PC-3 (cell line): ENCODE data around the gene HRC.

ENCODE experiments used
- EZH2 ChIP-seq: fragments of 300-600 bp; sonication (generic); IDR thresholded peaks from one replicate; pipeline ENCODE4 v1.6.1; 2017; ENCODE audit warnings: antibody characterized with exemption, mild to moderate bottlenecking, low read length; ENCODE audit not compliant: unreplicated experiment
- TF ChIP-seq, protein P1 (sequence below): fragments of 300-600 bp; sonication (generic); conservative IDR thresholded peaks from 2 replicates; pipeline ENCODE4 v1.5.1; 2017; ENCODE audit warnings: antibody characterized with exemption, low read depth, mild to moderate bottlenecking, low read length

DNA sequence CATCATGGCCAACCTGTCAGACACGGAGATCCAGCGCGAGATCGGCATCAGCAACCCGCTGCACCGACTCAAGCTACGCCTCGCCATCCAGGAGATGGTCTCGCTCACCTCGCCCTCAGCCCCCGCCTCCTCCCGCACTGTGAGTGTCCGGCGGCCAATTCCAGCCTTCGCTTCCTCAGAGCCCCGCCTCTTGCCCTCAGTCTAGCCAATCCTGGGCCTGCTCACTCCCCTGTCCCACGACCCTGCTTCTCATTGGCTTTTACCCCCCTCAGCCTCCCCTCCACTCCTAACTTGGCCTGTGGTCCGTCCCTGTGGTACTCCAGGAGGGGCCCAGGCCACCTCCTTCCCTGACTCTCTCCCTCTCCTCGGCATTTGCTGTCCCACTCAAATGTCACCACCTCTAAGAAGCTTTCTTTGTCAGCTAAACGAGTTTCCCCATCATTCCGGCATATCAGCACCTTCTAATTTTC is 12.3 kb downstream of the HRC start:
- TF ChIP-seq, protein P1, sequence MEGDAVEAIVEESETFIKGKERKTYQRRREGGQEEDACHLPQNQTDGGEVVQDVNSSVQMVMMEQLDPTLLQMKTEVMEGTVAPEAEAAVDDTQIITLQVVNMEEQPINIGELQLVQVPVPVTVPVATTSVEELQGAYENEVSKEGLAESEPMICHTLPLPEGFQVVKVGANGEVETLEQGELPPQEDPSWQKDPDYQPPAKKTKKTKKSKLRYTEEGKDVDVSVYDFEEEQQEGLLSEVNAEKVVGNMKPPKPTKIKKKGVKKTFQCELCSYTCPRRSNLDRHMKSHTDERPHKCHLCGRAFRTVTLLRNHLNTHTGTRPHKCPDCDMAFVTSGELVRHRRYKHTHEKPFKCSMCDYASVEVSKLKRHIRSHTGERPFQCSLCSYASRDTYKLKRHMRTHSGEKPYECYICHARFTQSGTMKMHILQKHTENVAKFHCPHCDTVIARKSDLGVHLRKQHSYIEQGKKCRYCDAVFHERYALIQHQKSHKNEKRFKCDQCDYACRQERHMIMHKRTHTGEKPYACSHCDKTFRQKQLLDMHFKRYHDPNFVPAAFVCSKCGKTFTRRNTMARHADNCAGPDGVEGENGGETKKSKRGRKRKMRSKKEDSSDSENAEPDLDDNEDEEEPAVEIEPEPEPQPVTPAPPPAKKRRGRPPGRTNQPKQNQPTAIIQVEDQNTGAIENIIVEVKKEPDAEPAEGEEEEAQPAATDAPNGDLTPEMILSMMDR: no peak
- no peak for TF ChIP-seq EZH2
